ENCODE measurements around the gene IKZF1. TPM values are rescaled to one million over a fixed set of nuclear protein-coding genes. Genes with fewer than 3 reads are reported as not detected.

Gene IKZF1
- total RNA-seq, 3 donors from 2014 or later, result 7.8 to 14.9 (median 8.8) TPM

DNA sequence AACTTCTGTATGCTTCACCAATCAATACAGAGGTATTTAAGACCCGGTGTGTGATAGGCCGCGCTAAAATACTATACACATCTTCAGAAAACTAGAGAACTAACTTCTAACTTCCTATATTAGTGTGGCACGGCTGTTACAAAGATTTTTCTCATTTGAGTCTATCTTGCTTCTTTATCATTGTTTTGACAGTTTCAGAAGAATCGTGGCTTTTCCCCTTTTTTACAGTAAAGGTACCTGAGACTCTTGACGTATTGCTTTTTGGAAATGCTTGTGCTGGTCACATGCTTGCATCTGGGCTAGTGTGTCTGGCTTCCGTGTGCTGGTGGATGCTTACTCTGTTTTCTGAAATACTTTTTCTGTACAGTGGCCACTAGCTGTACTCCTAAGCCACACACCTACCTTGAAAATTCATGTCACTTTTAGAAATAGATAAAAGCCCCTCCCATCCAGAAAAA lies 12.7 kb downstream of the IKZF1 start:
- ATAC-seq (peak; percentile 76), DNase-seq (no peak)
- H3K36me3 ChIP-seq (ENCODE audit: low read depth), result no peaks in the 10 kb centered on the region
- TF ChIP-seq, protein P1, sequence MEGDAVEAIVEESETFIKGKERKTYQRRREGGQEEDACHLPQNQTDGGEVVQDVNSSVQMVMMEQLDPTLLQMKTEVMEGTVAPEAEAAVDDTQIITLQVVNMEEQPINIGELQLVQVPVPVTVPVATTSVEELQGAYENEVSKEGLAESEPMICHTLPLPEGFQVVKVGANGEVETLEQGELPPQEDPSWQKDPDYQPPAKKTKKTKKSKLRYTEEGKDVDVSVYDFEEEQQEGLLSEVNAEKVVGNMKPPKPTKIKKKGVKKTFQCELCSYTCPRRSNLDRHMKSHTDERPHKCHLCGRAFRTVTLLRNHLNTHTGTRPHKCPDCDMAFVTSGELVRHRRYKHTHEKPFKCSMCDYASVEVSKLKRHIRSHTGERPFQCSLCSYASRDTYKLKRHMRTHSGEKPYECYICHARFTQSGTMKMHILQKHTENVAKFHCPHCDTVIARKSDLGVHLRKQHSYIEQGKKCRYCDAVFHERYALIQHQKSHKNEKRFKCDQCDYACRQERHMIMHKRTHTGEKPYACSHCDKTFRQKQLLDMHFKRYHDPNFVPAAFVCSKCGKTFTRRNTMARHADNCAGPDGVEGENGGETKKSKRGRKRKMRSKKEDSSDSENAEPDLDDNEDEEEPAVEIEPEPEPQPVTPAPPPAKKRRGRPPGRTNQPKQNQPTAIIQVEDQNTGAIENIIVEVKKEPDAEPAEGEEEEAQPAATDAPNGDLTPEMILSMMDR (IDR thresholded peaks at IDR 0.05), result no peak
- H3K4me3 ChIP-seq, result no peak overlapping the region
- H3K4me1 ChIP-seq (ENCODE audit: low read depth), result no peaks in the 10 kb centered on the region
- no peaks in the 10 kb centered on the region for H3K9me3 ChIP-seq
- intact Hi-C loops (cut with DNase I, micrococcal nuclease), result no loop called here

GRCh38 chr7:50317697-50318669 lies 13.5 kb downstream of the IKZF1 start:
- Histone ChIP-seq H3K36me3 (ENCODE audit: low read depth) (no peaks in the 10 kb centered on the region), H3K4me3 (no peak overlapping the region), H3K9me3 (no peaks in the 10 kb centered on the region), H3K4me1 (ENCODE audit: low read depth) (no peaks in the 10 kb centered on the region)
- TF ChIP-seq, protein P1 (IDR thresholded peaks at IDR 0.05), result no peak
- ATAC-seq (peak; percentile 50), DNase-seq (no peak)
- intact Hi-C loops (cut with DNase I, micrococcal nuclease), result no loop called here

GRCh38 chr7:50321487-50322067 lies 17.1 kb downstream of the IKZF1 start:
- Histone ChIP-seq H3K36me3 (ENCODE audit: low read depth) (no peaks in the 10 kb centered on the region), H3K4me1 (ENCODE audit: low read depth) (no peaks in the 10 kb centered on the region), H3K4me3 (no peak overlapping the region), H3K9me3 (no peaks in the 10 kb centered on the region)
- peak; percentile 20 for ATAC-seq
- TF ChIP-seq, protein P1 (IDR thresholded peaks at IDR 0.05), result no peak
- no peak for DNase-seq
- intact Hi-C loops (cut with DNase I, micrococcal nuclease), result no loop called here

DNA sequence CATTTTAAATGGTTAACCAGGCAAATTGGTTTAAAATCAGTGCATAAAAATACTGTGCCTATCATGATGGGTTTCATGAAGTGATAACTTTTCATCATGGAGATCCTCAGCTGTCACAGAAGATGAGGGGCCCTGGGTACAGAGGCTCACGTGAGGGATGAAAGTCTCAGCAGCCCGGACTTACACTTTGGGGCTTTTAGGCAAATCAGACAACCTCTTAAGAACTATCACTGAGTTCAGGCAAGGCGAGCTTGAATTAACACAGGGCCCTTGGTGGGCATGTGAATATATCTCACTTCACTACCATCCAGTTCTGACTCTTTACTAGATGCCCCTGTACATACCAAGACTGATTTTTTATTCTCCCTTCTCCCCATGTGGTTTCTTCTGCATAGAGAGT lies 19.6 kb downstream of the IKZF1 start:
- ATAC-seq (no peak), DNase-seq (no peak)
- H3K4me3 ChIP-seq, result no peak overlapping the region
- no peaks in the 10 kb centered on the region for H3K9me3 ChIP-seq
- H3K4me1 ChIP-seq (ENCODE audit: low read depth), result no peaks in the 10 kb centered on the region
- intact Hi-C loops (cut with DNase I, micrococcal nuclease), result no loop called here
- H3K36me3 ChIP-seq (ENCODE audit: low read depth), result no peaks in the 10 kb centered on the region
- TF ChIP-seq, protein P1 (IDR thresholded peaks at IDR 0.05), result no peak

DNA sequence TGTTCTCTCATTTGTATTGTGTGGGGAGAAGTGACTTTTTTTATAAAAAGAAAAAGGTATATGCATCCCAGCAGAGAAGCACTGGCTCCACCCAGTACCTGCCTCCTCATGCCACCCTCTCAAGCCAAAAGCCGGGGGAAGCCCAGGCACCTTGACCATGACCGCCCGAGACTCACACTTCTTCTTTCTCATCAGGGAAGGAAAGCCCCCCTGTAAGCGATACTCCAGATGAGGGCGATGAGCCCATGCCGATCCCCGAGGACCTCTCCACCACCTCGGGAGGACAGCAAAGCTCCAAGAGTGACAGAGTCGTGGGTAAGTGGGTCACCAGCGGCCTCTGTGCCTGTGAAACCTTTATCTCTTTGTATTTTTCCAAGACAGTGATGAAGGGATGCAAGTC lies 22.9 kb downstream of the IKZF1 start:
- Histone ChIP-seq H3K9me3 (no peaks in the 10 kb centered on the region), H3K4me1 (ENCODE audit: low read depth) (no peaks in the 10 kb centered on the region), H3K36me3 (ENCODE audit: low read depth) (no peaks in the 10 kb centered on the region), H3K4me3 (no peak overlapping the region)
- TF ChIP-seq, protein P1 (IDR thresholded peaks at IDR 0.05), result no peak
- no peak for DNase-seq
- intact Hi-C loops (cut with DNase I, micrococcal nuclease), result no loop called here
- ATAC-seq, result peak; percentile 29
